Transverse colon (tissue), 3 donors: Measurements from ENCODE around the gene DNAJB6.

Experiments used
- POLR2A ChIP-seq: fragments of 450-650 bp; IDR thresholded peaks from one replicate; pipeline ENCODE4 v1.6.1; 2016; ENCODE audit warnings: antibody characterized with exemption, mild to moderate bottlenecking, moderate library complexity
- TF ChIP-seq, protein P1 (sequence below), 5 experiments: fragments of 200-600 bp in 3 of 5; fragments of 450-650 bp in 2 of 5; sonication (generic) in 3 of 5; IDR thresholded peaks; 1 replicate in 2 of 5; 2 replicates in 3 of 5; pipeline ENCODE4 v1.5.1; 2016 to 2017; ENCODE audit warnings: antibody characterized with exemption in 5 of 5, inconsistent platforms in 3 of 5, mild to moderate bottlenecking in 2 of 5, moderate library complexity in 1 of 5

- TF ChIP-seq, protein P1, sequence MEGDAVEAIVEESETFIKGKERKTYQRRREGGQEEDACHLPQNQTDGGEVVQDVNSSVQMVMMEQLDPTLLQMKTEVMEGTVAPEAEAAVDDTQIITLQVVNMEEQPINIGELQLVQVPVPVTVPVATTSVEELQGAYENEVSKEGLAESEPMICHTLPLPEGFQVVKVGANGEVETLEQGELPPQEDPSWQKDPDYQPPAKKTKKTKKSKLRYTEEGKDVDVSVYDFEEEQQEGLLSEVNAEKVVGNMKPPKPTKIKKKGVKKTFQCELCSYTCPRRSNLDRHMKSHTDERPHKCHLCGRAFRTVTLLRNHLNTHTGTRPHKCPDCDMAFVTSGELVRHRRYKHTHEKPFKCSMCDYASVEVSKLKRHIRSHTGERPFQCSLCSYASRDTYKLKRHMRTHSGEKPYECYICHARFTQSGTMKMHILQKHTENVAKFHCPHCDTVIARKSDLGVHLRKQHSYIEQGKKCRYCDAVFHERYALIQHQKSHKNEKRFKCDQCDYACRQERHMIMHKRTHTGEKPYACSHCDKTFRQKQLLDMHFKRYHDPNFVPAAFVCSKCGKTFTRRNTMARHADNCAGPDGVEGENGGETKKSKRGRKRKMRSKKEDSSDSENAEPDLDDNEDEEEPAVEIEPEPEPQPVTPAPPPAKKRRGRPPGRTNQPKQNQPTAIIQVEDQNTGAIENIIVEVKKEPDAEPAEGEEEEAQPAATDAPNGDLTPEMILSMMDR (IDR thresholded peaks at IDR 0.05): no peak
- no peak for TF ChIP-seq POLR2A
Measured at GRCh38 chr7:157407512-157408257, 70.9 kb downstream of the DNAJB6 start.
